GM13977 (cell line): ENCODE results near the gene OLFM1.

ENCODE experiments used
- DNase-seq: peaks from one replicate; pipeline ENCODE4 v3.0.0; 2012; ENCODE audit warnings: low spot score
- in situ Hi-C: fragments of 300-500 bp; cut with MboI; formaldehyde crosslinking; loops from one replicate; pipeline ENCODE4 v1.12.0; 2022; ENCODE audit warnings: low sequenced_read_pairs, low pct_unique_long_range_greater_than_20kb, mixed read lengths, inconsistent platforms; ENCODE audit not compliant: unreplicated experiment
- TF ChIP-seq, protein P1 (sequence below): IDR thresholded peaks from 2 replicates; pipeline ENCODE4 v1.5.1; 2012; ENCODE audit warnings: mild to moderate bottlenecking, control low read depth; ENCODE audit not compliant: insufficient read depth; ENCODE audit errors: extremely low read depth, missing control alignments

Gene OLFM1

DNA sequence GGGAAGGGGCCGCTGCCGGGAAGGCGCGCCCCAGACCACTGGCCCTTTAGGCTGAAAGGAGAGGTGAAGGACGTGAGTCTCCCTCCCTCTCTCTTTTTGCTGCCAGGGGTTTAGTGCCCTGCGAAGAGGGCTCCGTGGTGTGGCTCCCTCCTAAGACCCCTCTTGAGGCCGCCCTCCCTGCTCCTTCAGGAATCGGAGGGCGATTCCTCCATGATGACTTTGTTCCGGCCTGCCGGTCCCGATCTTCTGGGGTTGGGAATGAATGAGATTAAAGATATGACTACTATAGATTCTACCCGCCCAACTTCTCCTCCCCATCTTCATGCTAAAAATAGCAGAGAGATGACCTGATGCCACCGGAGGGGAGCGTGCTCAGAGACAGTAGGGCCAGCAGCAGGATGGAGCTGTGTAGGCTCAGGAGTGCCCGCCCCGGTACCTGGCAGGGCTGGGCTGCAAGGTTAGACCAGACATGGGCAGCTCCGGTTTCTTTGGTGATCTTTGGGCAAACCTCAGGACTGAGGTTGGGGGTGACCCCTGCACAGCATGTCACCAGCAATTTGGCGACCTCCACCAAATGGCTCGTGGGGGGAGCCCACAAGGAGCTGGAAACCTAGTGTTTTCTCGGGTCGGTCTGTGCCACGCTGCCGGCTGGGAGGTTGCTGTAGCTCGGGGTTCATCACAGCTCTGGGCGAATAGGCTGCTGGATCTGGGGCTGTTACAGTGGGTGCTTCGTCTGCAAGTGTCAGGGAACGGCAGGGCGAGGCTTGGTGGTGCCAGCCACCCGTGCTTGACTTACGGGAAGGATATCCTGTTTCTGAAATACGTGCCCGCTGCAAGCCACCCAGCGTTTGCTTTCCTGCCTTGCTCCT, 1.7 kb downstream of the OLFM1 start:
- in situ Hi-C loops: no loop called here
- TF ChIP-seq, protein P1, sequence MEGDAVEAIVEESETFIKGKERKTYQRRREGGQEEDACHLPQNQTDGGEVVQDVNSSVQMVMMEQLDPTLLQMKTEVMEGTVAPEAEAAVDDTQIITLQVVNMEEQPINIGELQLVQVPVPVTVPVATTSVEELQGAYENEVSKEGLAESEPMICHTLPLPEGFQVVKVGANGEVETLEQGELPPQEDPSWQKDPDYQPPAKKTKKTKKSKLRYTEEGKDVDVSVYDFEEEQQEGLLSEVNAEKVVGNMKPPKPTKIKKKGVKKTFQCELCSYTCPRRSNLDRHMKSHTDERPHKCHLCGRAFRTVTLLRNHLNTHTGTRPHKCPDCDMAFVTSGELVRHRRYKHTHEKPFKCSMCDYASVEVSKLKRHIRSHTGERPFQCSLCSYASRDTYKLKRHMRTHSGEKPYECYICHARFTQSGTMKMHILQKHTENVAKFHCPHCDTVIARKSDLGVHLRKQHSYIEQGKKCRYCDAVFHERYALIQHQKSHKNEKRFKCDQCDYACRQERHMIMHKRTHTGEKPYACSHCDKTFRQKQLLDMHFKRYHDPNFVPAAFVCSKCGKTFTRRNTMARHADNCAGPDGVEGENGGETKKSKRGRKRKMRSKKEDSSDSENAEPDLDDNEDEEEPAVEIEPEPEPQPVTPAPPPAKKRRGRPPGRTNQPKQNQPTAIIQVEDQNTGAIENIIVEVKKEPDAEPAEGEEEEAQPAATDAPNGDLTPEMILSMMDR: no peak
- DNase-seq: no peak

DNA sequence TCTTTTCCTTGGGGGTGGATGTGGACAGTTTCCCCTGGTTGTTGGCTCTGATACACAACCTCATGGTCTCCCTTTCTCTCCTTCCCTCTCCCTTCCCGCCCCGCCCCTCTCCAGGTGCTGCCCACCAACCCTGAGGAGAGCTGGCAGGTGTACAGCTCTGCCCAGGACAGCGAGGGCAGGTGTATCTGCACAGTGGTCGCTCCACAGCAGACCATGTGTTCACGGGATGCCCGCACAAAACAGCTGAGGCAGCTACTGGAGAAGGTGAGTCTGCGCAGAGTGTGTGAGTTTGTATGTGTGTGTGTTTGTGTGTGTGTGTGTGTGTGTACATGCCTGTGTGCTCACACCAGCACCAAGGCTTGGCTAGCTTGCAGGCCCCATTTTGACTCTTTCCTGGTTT, 2.6 kb downstream of the OLFM1 start:
- in situ Hi-C loops: no loop called here
- no peak for DNase-seq

DNA sequence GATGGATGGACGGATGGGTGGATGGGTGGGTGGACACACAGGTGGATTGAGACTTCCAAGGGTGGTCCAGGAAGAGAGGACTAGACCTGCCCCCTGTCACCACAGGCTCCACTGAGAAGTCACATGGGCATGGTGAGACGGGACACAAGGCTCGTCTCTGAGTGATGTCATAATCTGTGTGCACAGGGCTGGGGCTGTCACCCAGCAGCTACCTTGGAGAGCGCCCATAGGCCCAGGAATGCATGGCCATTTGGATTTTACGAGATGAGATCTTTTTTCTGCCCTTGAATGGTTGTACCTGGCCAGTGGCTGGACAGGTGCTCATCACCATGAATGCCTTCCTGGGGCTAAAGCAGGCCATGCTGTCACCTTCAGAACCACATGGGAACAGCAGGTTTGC, 3.1 kb downstream of the OLFM1 start:
- TF ChIP-seq, protein P1: no peak
- no peak for DNase-seq
- in situ Hi-C loops: no loop called here

More for the DNA sequence above, 2.6 kb downstream of the OLFM1 start:
- TF ChIP-seq, protein P1: no peak

DNA sequence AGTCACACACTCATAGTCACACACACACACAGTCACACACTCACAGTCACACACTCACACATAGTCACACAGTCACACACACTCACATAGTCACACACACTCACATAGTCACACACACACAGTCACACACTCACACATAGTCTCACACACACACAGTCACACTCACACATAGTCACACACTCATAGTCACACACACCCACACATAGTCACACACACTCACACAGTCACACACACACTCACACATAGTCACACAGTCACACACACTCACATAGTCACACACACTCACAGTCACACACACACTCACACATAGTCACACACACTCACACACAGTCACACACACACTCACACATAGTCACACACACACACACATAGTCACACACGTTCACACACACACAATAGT, 4.1 kb downstream of the OLFM1 start:
- in situ Hi-C loops: no loop called here
- DNase-seq: no peak
- TF ChIP-seq, protein P1: no peak

DNA sequence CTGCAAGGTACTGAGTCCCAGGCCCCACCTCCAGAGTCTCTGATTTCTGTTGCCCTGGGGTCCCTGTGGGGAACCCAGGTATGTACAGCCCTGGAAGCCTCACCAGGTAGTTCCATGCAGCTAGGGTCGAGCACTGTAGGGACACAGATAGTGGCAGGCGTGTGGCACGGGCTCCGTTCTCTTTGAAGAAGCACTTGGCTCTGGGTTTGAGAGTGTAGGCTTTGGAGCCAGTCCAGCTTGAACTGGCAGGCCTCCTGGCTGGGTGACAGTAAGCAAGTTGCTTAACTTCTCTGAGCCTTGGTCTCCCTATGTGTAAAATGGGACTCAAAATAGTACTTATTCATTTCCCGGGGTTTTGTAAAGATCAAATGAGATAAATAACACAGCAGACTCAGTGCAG, 5.6 kb downstream of the OLFM1 start:
- TF ChIP-seq, protein P1: no peak
- in situ Hi-C loops: no loop called here
- no peak for DNase-seq

DNA sequence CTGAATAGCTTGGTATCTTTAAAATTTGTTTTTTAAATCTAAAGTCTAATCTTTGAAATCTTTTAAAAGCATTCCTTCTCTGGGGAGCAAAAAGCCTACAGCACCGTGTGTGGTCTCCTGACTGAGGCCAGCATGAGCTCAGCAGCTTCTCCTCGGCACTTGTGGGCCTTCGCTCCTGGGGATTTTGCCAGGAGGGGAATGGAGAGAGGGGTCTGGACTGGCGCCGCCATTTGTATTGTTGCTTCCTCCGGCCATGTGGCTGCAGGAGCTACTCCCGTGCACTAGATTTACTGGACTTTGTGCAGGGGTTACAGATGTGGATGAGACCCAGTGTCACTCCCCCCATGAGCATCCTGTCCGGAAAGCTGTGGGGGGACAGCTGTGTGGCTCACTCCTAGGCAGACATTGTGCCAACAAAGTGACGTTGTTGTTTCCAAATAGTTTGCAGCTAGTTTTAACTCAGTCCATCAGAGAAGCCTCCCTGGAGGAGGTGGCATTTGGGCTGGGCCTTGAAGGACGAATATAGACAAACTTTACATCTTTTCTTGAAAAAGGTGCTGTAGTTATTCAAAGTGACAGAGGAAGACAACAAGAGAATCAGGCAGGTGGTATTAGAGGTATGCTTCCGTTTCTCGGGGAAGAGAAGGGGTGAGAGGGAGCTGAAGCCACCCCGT, 6.6 kb downstream of the OLFM1 start:
- in situ Hi-C loops: no loop called here
- DNase-seq: no peak
- TF ChIP-seq, protein P1: no peak
